K562 (cell line): ENCODE measurements around the gene PLPP7. TPM values are rescaled to one million over a fixed set of nuclear protein-coding genes. Genes with fewer than 3 reads are reported as not detected.

Source experiments
- ATF1 ChIP-seq, 2 experiments: fragments of 450-650 bp in 1 of 2; IDR thresholded peaks; 2 replicates each; pipeline ENCODE4 v1.6.1; 2016; ENCODE audit warnings: missing compliant biosample characterization in 1 of 2, missing genetic modification characterization in 1 of 2
- ATF7 ChIP-seq: fragments of 450-650 bp; IDR thresholded peaks from 2 replicates; pipeline ENCODE4 v1.7.1; 2014; ENCODE audit warnings: mild to moderate bottlenecking, moderate library complexity
- CREB1 ChIP-seq, 2 experiments: sonication (generic) in 1 of 2; formaldehyde crosslinking in 1 of 2; IDR thresholded peaks; 2 replicates each; pipeline versions ENCODE4 v1.6.1 to v1.8.0; 2012 to 2022; ENCODE audit warnings: inconsistent platforms in 1 of 2, mild to moderate bottlenecking in 1 of 2, missing genetic modification reagents in 1 of 2, moderate library complexity in 1 of 2
- CTBP1 ChIP-seq: fragments of 450-650 bp; IDR thresholded peaks from 2 replicates; pipeline ENCODE4 v1.6.1; 2016; ENCODE audit warnings: borderline replicate concordance
- KLF13 ChIP-seq: fragments of 450-650 bp; IDR thresholded peaks from 2 replicates; pipeline ENCODE4 v1.6.1; 2016; ENCODE audit warnings: missing genetic modification characterization, low read depth, mild to moderate bottlenecking, missing compliant biosample characterization, moderate library complexity, borderline replicate concordance
- MBD2 ChIP-seq: sonication (generic); IDR thresholded peaks from 2 replicates; pipeline ENCODE4 v1.6.1; 2016; ENCODE audit warnings: low read depth, borderline replicate concordance
- MLLT1 ChIP-seq, 2 experiments: fragments of 450-650 bp; IDR thresholded peaks; 2 replicates each; pipeline ENCODE4 v1.6.1; 2016
- MTF1 ChIP-seq: fragments of 250-450 bp; sonication (Bioruptor Pico); IDR thresholded peaks from 2 replicates; pipeline ENCODE4 v1.9.0; 2021; ENCODE audit warnings: moderate library complexity, mild to moderate bottlenecking, inconsistent platforms, borderline replicate concordance
- MYBL2 ChIP-seq, 2 experiments: fragments of 450-650 bp in 1 of 2; sonication (generic) in 1 of 2; formaldehyde crosslinking in 1 of 2; IDR thresholded peaks; 2 replicates each; pipeline versions ENCODE4 v1.6.1 to v1.8.1; 2017 to 2022; ENCODE audit warnings: borderline replicate concordance in 1 of 2, inconsistent platforms in 1 of 2, low read depth in 1 of 2, mild to moderate bottlenecking in 1 of 2, missing genetic modification reagents in 1 of 2, moderate library complexity in 1 of 2
- NFYB ChIP-seq: IDR thresholded peaks from 2 replicates; pipeline ENCODE4 v1.6.1; 2011; ENCODE audit warnings: mild to moderate bottlenecking, moderate library complexity; ENCODE audit not compliant: insufficient read length; ENCODE audit errors: extremely low read depth
- RBFOX2 ChIP-seq: fragments of 200-400 bp; formaldehyde crosslinking; IDR thresholded peaks from 2 replicates; pipeline ENCODE4 v1.6.1; 2017; ENCODE audit warnings: low read depth, mild to moderate bottlenecking, low read length, moderate library complexity
- YY1 ChIP-seq, 3 experiments: IDR thresholded peaks; 2 replicates each; pipeline ENCODE4 v1.6.1; 2011; ENCODE audit warnings: low read length in 2 of 3, mild to moderate bottlenecking in 2 of 3, moderate library complexity in 2 of 3, borderline replicate concordance in 1 of 3, control low read depth in 1 of 3, low read depth in 1 of 3; ENCODE audit not compliant: insufficient read depth in 3 of 3, insufficient replicate concordance in 2 of 3, control insufficient read depth in 1 of 3, insufficient read length in 1 of 3; ENCODE audit errors: extremely low read depth in 1 of 3
- ZNF174 ChIP-seq: fragments of 250-450 bp; sonication (Bioruptor Pico); IDR thresholded peaks from 2 replicates; pipeline ENCODE4 v1.4.0; 2020; ENCODE audit warnings: mild to moderate bottlenecking
- polyA plus RNA-seq, 8 experiments: library from polyadenylated mRNA; depleted of rRNA in 4 of 8; stranded (reverse) in 5 of 8; unstranded in 3 of 8; fragments of >200 nt; fragmentation: Nextera tagmentation in 2 of 8; fragmentation: Illumina TruSeq in 1 of 8; extraction: Ambion mirVana in 2 of 8; extraction: Trizol in 1 of 8; gene quantifications; 2 replicates each; pipeline versions ENCODE4 v1.2.1 to v1.2.3, GENCODE V29; 2011 to 2014; ENCODE audit warnings: inconsistent platforms in 1 of 8, missing spikeins in 1 of 8
- total RNA-seq, 7 experiments: library from RNA; depleted of rRNA in 6 of 7; stranded (reverse); fragments of >200 nt in 6 of 7; fragmentation: Illumina TruSeq in 2 of 7; extraction: Trizol in 2 of 7; gene quantifications; 2 replicates each; pipeline versions ENCODE4 v1.2.1 to v1.2.3, GENCODE V29; 2011 to 2021; ENCODE audit warnings: low replicate concordance in 1 of 7
- TF ChIP-seq, protein P1 (sequence below): fragments of 450-650 bp; IDR thresholded peaks from 2 replicates; pipeline ENCODE4 v1.6.1; 2017; ENCODE audit warnings: antibody characterized with exemption, mild to moderate bottlenecking

Gene PLPP7
- total and polyA plus RNA-seq, 9 of the 15 experiments (the other 6 are each of a cell fraction or from before 2014, with no cell fraction given): 0.09 to 0.93 (median 0.18) TPM; not detected in 4

DNA sequence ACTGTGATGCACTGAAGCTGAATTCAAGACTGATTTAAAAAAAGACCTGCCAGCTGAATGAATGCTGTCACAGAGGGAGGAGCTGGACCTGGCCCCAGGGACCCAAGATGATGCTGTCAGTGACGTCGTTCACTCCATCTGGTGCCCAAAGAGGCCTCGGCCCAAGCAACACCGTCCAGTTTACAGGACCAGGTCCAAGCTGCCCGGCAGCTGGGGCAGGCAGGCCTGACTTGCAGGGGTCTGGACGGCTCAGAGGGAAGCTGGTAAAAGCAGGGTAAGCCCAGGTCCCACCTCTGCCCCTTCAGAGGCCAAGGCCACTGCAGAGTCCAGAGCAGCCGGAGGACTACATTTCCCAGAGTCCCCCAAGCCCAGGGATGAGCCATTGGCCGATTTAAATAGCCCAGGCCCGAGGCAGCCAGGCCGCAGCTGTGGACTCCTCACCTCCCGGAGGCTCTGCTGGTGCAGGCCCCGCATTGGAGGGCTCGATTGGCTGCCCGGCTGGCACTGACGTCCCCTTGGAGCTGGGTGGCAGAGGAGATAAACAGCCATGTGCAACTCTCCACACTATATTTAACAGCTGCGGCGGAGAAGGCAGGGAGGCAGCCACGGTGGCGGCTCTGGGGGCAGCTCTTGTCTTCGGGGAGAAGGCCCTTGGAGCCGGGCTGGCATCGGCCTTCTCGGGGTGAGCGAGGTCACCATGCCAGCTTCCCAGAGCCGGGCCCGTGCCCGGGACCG, at the start of gene PLPP7 (continued):
- peak; percentile 27; the same call in 1 of the 2 replicates for TF ChIP-seq CTBP1
- TF ChIP-seq YY1 (IDR thresholded peaks at IDR 0.05; ENCODE audit: borderline replicate concordance in 1 of 3, control insufficient read depth in 1 of 3, extremely low read depth in 1 of 3, insufficient read depth in 3 of 3, insufficient read length in 1 of 3, insufficient replicate concordance in 2 of 3, low read depth in 1 of 3, low read length in 2 of 3): peak in 2 of 3 experiments; percentile 46 to 75
- no peak for TF ChIP-seq MTF1 (CRISPR knock-in tag)
- peak; percentile 89 for TF ChIP-seq ATF7
- peak; percentile 58 for TF ChIP-seq MYBL2 (IDR thresholded peaks at IDR 0.05; ENCODE audit: low read depth)
- no peak for TF ChIP-seq MYBL2 (CRISPR knock-in tag; IDR thresholded peaks at IDR 0.05; ENCODE audit: borderline replicate concordance)
- TF ChIP-seq ATF1 (CRISPR knock-in tag; IDR thresholded peaks at IDR 0.05): no peak
- TF ChIP-seq ATF1 (tag; IDR thresholded peaks at IDR 0.05): peak; percentile 37; the same call in 1 of the 2 replicates
- TF ChIP-seq, protein P1, sequence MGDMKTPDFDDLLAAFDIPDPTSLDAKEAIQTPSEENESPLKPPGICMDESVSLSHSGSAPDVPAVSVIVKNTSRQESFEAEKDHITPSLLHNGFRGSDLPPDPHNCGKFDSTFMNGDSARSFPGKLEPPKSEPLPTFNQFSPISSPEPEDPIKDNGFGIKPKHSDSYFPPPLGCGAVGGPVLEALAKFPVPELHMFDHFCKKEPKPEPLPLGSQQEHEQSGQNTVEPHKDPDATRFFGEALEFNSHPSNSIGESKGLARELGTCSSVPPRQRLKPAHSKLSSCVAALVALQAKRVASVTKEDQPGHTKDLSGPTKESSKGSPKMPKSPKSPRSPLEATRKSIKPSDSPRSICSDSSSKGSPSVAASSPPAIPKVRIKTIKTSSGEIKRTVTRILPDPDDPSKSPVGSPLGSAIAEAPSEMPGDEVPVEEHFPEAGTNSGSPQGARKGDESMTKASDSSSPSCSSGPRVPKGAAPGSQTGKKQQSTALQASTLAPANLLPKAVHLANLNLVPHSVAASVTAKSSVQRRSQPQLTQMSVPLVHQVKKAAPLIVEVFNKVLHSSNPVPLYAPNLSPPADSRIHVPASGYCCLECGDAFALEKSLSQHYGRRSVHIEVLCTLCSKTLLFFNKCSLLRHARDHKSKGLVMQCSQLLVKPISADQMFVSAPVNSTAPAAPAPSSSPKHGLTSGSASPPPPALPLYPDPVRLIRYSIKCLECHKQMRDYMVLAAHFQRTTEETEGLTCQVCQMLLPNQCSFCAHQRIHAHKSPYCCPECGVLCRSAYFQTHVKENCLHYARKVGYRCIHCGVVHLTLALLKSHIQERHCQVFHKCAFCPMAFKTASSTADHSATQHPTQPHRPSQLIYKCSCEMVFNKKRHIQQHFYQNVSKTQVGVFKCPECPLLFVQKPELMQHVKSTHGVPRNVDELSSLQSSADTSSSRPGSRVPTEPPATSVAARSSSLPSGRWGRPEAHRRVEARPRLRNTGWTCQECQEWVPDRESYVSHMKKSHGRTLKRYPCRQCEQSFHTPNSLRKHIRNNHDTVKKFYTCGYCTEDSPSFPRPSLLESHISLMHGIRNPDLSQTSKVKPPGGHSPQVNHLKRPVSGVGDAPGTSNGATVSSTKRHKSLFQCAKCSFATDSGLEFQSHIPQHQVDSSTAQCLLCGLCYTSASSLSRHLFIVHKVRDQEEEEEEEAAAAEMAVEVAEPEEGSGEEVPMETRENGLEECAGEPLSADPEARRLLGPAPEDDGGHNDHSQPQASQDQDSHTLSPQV: peak; percentile 17; the same call in 1 of the 2 replicates
- no peak for TF ChIP-seq ZNF174
- TF ChIP-seq NFYB: peak; percentile 42
- peak; percentile 59 for TF ChIP-seq RBFOX2
- TF ChIP-seq MLLT1 (IDR thresholded peaks at IDR 0.05): 0 out of 4 replicates have a peak, but pooled peaks of 1 of the 2 experiments have one; percentile 15
- TF ChIP-seq KLF13 (tag): no peak
- TF ChIP-seq MBD2: no peak
- 0 out of 2 replicates have a peak, but pooled peaks have one; percentile 23 for TF ChIP-seq CREB1 (IDR thresholded peaks at IDR 0.05)
- TF ChIP-seq CREB1 (CRISPR knock-in tag; IDR thresholded peaks at IDR 0.05): no peak
